Measurements from ENCODE around the gene IRF2BPL.

The IRF2BPL gene

DNA sequence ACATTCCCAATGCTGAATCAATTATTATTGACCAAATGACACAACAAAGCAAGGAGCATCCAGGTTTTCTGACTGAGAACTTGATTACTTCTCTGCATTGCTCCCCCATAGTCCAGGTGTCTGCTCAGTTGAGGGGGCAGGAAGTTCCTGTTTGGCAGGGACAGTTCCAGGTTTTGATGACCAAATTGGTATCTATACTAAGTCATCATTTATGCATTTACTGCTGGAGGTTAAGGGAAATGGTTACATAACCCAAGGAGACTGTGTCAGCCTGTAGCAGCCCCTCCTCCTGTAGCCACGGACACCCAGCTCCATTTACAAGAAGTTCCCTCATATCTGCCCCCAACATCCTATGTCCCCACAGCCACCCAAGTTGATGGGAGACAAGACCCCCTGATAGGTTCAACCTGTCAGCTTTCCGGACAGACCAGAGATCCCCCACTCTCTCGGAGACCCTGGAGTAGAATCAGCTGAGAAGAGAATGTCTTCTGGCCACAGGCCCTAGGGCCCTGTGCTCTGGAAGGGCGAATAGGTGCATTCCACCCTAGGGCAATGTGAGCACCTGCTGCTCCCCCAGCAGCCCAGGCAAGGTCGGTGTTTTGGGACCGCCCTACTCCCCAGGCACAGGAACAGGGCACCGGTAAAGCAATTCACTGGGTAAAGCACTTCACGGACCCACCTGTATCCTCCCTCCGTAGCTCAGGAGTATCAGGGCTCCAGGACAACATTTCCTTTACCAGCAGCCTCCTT is 23.6 kb downstream of the IRF2BPL start:
- no peak for DNase-seq
- TF ChIP-seq GATA1 (IDR thresholded peaks at IDR 0.05; ENCODE audit: low read depth, low read length) = no peak
- no peak for TF ChIP-seq POLR2A (IDR thresholded peaks at IDR 0.05; ENCODE audit: low read length)

GRCh38 chr14:77003960-77004710 is 24.4 kb downstream of the IRF2BPL start:
- TF ChIP-seq POLR2A (IDR thresholded peaks at IDR 0.05; ENCODE audit: low read length) (no peak), GATA1 (IDR thresholded peaks at IDR 0.05; ENCODE audit: low read depth, low read length) (no peak)
- peak in 1 of 2 experiments; percentile 16 for DNase-seq

- TF ChIP-seq GATA1 (IDR thresholded peaks at IDR 0.05; ENCODE audit: low read depth, low read length) = no peak
- no peak for TF ChIP-seq POLR2A (IDR thresholded peaks at IDR 0.05; ENCODE audit: low read length)
Observed at GRCh38 chr14:77002889-77003288, 25.6 kb downstream of the IRF2BPL start.

GRCh38 chr14:77002335-77002734 is 26.2 kb downstream of the IRF2BPL start:
- no peak for TF ChIP-seq GATA1 (IDR thresholded peaks at IDR 0.05; ENCODE audit: low read depth, low read length)
- no peak for TF ChIP-seq POLR2A (IDR thresholded peaks at IDR 0.05; ENCODE audit: low read length)
- DNase-seq = no peak

More at GRCh38 chr14:77002889-77003288, 25.6 kb downstream of the IRF2BPL start:
- no peak for DNase-seq

DNA sequence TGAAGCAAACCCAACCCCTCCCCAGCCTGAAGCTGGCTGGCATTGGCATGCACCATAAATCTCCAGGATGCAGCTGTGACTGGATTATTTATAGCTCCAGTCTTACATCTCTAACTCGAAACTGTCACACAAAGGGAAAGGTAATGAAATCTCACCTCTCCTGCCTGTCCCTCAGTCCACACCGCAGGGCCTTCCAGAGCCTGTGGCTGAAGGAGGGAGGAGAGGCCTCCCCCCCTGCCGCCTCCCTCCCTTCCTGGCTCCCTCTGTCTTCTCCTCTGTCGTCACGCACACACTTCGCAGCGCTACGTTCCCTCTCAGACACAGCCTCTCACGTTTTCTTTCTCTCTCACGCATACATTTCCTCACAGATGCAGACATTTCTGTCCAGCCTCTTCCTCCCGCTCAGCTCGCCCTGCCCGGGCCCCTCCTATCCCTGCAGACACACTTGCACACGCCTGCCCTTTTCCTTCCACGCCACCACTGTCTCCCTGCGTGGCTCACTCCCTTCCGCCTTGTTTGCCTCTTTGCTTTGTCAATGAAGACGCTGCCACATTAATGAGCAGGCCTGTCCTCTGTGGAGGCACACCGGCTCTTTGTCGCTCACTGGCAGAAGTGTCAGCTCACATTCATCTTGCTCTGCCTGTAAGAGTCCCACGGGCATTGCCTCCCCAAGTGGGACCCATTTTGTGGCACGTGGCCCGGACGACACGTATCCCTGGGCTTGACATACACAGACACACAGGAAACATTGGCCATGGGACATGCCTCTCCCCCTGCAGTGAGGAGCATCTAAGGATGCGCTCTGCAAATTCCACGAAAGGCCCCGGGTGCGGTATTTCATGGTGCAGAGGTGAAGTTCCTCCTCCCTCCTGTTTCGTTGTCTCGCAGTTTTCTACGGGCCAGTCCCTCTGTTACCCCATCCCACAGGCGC is 27.9 kb downstream of the IRF2BPL start:
- no peak for DNase-seq

DNA sequence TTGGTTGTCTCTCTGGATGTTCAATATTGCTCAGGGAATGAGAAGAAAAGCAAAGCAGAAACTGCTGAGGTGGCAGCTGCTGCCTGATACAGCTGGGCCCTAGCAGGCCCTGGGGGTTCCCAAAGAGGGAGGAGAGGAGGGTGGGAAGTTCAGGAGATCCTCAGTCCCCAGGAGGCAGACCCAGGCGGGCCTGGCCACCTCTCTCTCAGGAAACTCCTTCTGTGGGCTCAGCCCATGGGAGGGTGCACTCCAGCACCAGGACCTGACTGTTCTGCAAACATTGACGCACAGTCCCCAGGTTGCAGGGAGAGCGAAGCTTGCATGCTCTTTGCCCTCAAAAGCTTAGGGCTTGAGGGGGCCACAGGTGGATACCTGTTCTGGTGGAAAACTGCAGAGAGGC is 29.6 kb downstream of the IRF2BPL start:
- no peak for DNase-seq
- TF ChIP-seq GATA1 (IDR thresholded peaks at IDR 0.05; ENCODE audit: low read depth, low read length) (no peak), POLR2A (IDR thresholded peaks at IDR 0.05; ENCODE audit: low read length) (no peak)

More for the DNA sequence above, 27.9 kb downstream of the IRF2BPL start:
- no peak for TF ChIP-seq GATA1 (IDR thresholded peaks at IDR 0.05; ENCODE audit: low read depth, low read length)
- no peak for TF ChIP-seq POLR2A (IDR thresholded peaks at IDR 0.05; ENCODE audit: low read length)

GRCh38 chr14:76997257-76997970 is 31.1 kb downstream of the IRF2BPL start:
- TF ChIP-seq POLR2A (IDR thresholded peaks at IDR 0.05; ENCODE audit: low read length) (no peak), GATA1 (IDR thresholded peaks at IDR 0.05; ENCODE audit: low read depth, low read length) (no peak)
- no peak for DNase-seq

- TF ChIP-seq POLR2A (IDR thresholded peaks at IDR 0.05; ENCODE audit: low read length) (no peak), GATA1 (IDR thresholded peaks at IDR 0.05; ENCODE audit: low read depth, low read length) (no peak)
- no peak for DNase-seq
Observed at GRCh38 chr14:76996563-76997146, 31.9 kb downstream of the IRF2BPL start.

DNA sequence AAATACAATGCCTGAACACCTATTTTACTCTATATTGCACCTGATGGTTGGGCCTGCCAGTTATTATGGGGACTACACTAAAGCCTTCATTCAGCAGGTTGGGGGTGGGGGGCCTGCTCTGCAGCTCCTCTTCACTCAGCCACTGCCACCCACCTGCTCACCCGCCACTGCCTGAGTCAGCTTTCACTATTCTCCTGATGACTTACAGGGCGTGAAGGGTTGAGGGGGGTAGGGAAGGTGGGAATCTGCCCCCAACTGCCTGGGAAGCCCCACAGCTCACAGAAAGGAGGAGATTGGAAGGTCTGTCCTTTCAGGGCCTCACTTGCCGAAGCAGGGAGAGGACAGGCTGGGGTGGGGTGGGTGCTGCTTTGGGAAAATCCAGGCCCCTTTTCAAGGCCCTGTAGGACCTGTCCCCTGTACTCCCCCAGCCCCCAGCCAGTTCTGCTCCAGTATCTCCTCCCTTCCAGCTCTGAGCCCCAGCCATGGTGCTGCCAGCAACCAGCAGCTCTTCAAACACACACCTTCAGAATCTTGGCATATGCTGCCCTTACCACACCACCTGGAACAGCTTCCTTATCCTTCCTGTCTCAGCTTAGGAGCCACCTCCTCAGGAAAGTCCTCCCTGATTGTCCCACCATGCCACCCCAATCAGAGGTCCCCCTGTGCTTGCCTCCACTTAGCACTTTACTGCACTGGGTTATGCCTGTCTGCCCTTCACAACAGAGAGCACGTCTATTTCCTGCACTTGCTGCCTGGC is 33.1 kb downstream of the IRF2BPL start:
- DNase-seq = no peak
- no peak for TF ChIP-seq POLR2A (IDR thresholded peaks at IDR 0.05; ENCODE audit: low read length)
- TF ChIP-seq GATA1 (IDR thresholded peaks at IDR 0.05; ENCODE audit: low read depth, low read length) = no peak

GRCh38 chr14:76993752-76994151 is 34.8 kb downstream of the IRF2BPL start:
- TF ChIP-seq POLR2A (IDR thresholded peaks at IDR 0.05; ENCODE audit: low read length) = no peak
- TF ChIP-seq GATA1 (IDR thresholded peaks at IDR 0.05; ENCODE audit: low read depth, low read length) = no peak
- no peak for DNase-seq

- TF ChIP-seq GATA1 (IDR thresholded peaks at IDR 0.05; ENCODE audit: low read depth, low read length) (no peak), POLR2A (IDR thresholded peaks at IDR 0.05; ENCODE audit: low read length) (no peak)
- DNase-seq = no peak
Observed at GRCh38 chr14:76990084-76990483, 38.4 kb downstream of the IRF2BPL start.

DNA sequence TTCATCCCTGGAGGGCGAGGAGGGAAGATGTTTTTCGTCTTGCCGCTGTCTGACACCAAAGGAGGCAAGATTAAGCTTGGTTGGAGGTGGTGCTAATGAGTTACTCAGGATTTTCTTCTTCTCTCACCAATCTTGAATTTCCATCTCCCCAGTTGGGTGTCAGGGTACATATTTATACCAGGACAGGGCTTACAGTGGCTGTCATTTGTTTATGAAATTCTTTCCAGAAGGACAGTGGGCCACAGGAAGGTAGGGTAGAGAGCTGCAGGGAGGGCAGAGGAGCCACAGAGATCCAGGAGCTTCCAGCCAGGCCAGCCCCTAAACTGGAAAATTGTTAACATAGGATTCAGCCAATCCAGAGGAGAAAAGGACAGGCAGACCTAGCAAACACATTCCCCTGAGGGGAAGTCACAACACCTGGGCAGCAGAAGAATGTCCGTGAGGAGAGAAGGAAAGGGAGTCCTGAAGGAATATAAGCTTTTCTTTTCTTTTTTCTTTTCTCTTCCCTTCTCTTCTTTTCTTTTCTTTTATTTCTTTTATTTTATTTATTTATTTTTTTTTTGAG is 40.5 kb downstream of the IRF2BPL start:
- TF ChIP-seq GATA1 (IDR thresholded peaks at IDR 0.05; ENCODE audit: low read depth, low read length) = no peak
- TF ChIP-seq POLR2A (IDR thresholded peaks at IDR 0.05; ENCODE audit: low read length) = no peak
- DNase-seq = no peak

All from erythroblast (primary cell).